Measurements from ENCODE around the gene BASP1.

DNA sequence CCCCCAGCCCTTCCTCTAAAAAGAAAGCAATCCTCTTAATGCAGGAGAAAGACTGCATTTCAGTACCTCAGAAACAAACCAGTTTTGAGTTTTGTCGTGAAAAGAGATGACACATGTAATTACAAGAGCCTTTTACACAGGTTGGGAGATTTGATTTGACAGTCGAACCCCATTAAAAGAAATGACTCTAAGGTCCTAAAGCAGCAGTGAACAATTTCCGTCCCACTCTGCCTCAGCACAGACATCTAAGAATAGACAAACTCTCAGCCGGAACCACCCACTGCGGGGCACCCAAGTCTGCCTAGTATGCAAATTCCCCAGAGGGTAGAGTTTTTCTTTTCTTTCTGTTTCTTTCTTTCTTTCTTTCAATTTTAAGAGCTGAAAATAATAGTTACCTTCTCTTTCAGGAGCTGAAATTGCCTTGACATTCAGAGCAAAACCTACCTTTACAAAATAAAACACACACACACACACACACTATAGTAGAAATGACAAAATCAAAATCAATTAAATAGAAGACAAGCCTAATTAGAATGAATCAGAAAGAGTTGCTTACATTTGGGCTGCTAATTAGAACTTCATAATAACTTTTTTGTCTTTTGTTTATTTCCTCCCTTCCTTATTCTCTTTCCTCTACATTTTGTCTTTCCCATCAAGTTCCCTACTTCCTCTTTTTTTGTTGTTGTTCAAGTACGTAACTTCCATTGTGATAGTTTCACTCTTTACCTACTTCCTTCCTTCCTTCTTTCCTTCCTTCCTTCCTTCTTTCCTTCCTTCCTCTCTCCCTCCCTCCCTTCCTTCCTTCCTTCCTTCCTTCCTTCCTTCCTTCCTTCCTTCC is 65.1 kb downstream of the BASP1 start:
- TF ChIP-seq POLR2A (IDR thresholded peaks at IDR 0.05) (no peak), POLR2AphosphoS5 (IDR thresholded peaks at IDR 0.05) (no peak), EP300 (IDR thresholded peaks at IDR 0.05) (no peak)
- TF ChIP-seq, protein P1, sequence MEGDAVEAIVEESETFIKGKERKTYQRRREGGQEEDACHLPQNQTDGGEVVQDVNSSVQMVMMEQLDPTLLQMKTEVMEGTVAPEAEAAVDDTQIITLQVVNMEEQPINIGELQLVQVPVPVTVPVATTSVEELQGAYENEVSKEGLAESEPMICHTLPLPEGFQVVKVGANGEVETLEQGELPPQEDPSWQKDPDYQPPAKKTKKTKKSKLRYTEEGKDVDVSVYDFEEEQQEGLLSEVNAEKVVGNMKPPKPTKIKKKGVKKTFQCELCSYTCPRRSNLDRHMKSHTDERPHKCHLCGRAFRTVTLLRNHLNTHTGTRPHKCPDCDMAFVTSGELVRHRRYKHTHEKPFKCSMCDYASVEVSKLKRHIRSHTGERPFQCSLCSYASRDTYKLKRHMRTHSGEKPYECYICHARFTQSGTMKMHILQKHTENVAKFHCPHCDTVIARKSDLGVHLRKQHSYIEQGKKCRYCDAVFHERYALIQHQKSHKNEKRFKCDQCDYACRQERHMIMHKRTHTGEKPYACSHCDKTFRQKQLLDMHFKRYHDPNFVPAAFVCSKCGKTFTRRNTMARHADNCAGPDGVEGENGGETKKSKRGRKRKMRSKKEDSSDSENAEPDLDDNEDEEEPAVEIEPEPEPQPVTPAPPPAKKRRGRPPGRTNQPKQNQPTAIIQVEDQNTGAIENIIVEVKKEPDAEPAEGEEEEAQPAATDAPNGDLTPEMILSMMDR (IDR thresholded peaks at IDR 0.05) = no peak

Measured in sigmoid colon (tissue), 4 donors.